GM12878 (cell line): ENCODE measurements around the gene CYBC1. TPM values are rescaled to one million over a fixed set of nuclear protein-coding genes. Genes with fewer than 3 reads are reported as not detected.

ENCODE experiments used
- ATAC-seq: fragments of 200-7000 bp; cut with Tn5 transposase; 3 replicates; pipeline ENCODE4 v1.9.1; 2020; ENCODE audit warnings: mild to moderate bottlenecking, moderate library complexity
- BruUV-seq: library from RNA; stranded (reverse); fragments of 400-500 nt; replicated peaks from 2 replicates; lab custom pipeline; 2021; lab: Mats Ljungman, UMichigan
- CTCF ChIA-PET: fragments of 300-600 bp; sonication (Branson Sonifier 250); formaldehyde crosslinking; extraction: SDS; loops from one replicate; lab custom pipeline; 2021; ENCODE audit warnings: inconsistent platforms; lab: Yijun Ruan, JAX
- POLR2A ChIA-PET: fragments of 350-600 bp; formaldehyde crosslinking; extraction: SDS; loops from one replicate; lab custom pipeline; 2021; ENCODE audit warnings: inconsistent platforms; lab: Charles Lee
- RAD21 ChIA-PET: fragments of 300-600 bp; sonication (Branson Sonifier 250); formaldehyde crosslinking; loops from one replicate; lab custom pipeline; 2023; ENCODE audit warnings: antibody characterized with exemption; ENCODE audit not compliant: unreplicated experiment; lab: Charles Lee
- SMC1A ChIA-PET: fragments of 300-600 bp; sonication (Branson Sonifier 250); formaldehyde crosslinking; loops from one replicate; lab custom pipeline; 2023; ENCODE audit not compliant: unreplicated experiment, uncharacterized antibody; lab: Charles Lee
- DNase-seq: peaks from one replicate; pipeline ENCODE4 v3.0.0-alpha.2; 2011; ENCODE audit warnings: low read depth, low spot score
- FAIRE-seq: peaks from 3 replicates; lab custom pipeline; 2011; peaks lifted over from hg19 to GRCh38; lab: Jason Lieb, UNC
- H2AFZ ChIP-seq: 2 replicates; pipeline ENCODE4 v1.6.0; 2011; ENCODE audit warnings: low read depth, low read length, control low read depth; ENCODE audit not compliant: control insufficient read depth
- H3K27ac ChIP-seq: 2 replicates; pipeline ENCODE4 v1.5.1; 2011; ENCODE audit warnings: control low read depth; ENCODE audit not compliant: control insufficient read depth, insufficient read depth
- H3K27me3 ChIP-seq, 2 experiments: replicated peaks in 1 of 2; 2 replicates each; pipeline versions ENCODE4 v1.6.0 to v1.6.1; 2011; ENCODE audit warnings: low read length in 1 of 2; ENCODE audit not compliant: control insufficient read depth in 2 of 2, insufficient read depth in 2 of 2
- H3K36me3 ChIP-seq, 2 experiments: 2 replicates each; pipeline ENCODE4 v1.5.1; 2011; ENCODE audit warnings: low read length in 1 of 2; ENCODE audit not compliant: control insufficient read depth in 2 of 2, insufficient read depth in 2 of 2
- H3K4me1 ChIP-seq: 2 replicates; pipeline ENCODE4 v1.6.1; 2011; ENCODE audit warnings: mild to moderate bottlenecking, low read length, moderate library complexity, mixed read lengths; ENCODE audit not compliant: control insufficient read depth, insufficient read depth
- H3K4me2 ChIP-seq: 2 replicates; pipeline ENCODE4 v1.6.0; 2011; ENCODE audit warnings: control low read depth; ENCODE audit not compliant: control insufficient read depth, insufficient read depth
- H3K4me3 ChIP-seq: fragments of 200-600 bp; sonication (generic); 2 replicates; pipeline ENCODE4 v1.5.1; 2016
- H3K79me2 ChIP-seq: 2 replicates; pipeline ENCODE4 v1.6.0; 2011; ENCODE audit warnings: low read length; ENCODE audit not compliant: control insufficient read depth, insufficient read depth
- H3K9ac ChIP-seq: 2 replicates; pipeline ENCODE4 v1.8.0; 2011; ENCODE audit warnings: low read length, control low read depth, mixed read lengths; ENCODE audit not compliant: control insufficient read depth, insufficient read depth
- H3K9me3 ChIP-seq: replicated peaks from 3 replicates; pipeline ENCODE4 v1.5.1; 2011; ENCODE audit warnings: mild to moderate bottlenecking, low read length; ENCODE audit not compliant: control insufficient read depth, insufficient read depth
- H4K20me1 ChIP-seq: 2 replicates; pipeline ENCODE4 v1.6.0; 2011; ENCODE audit not compliant: control insufficient read depth, insufficient read depth
- CEBPB ChIP-seq, 2 experiments: fragments of 150-350 bp in 1 of 2; IDR thresholded peaks; 2 replicates each; pipeline ENCODE4 v1.6.1; 2012 to 2014; ENCODE audit warnings: low read depth in 2 of 2, low read length in 2 of 2, borderline replicate concordance in 1 of 2, inconsistent platforms in 1 of 2
- HCFC1 ChIP-seq: fragments of 150-350 bp; IDR thresholded peaks from 2 replicates; pipeline ENCODE4 v1.6.1; 2014; ENCODE audit warnings: low read length
- IRF4 ChIP-seq: IDR thresholded peaks from 2 replicates; pipeline ENCODE4 v1.6.1; 2011; ENCODE audit warnings: low read depth, low read length
- NRF1 ChIP-seq: conservative IDR thresholded peaks from 2 replicates; pipeline ENCODE4 v1.6.1; 2011; ENCODE audit warnings: mild to moderate bottlenecking, low read depth, low read length, improper control_type of control experiment
- USF2 ChIP-seq: IDR thresholded peaks from 2 replicates; pipeline ENCODE4 v1.6.1; 2011; ENCODE audit warnings: low read depth, low read length, improper control_type of control experiment, borderline replicate concordance
- ZBTB4 ChIP-seq: fragments of 450-650 bp; formaldehyde crosslinking; IDR thresholded peaks from 2 replicates; pipeline ENCODE4 v1.4.0; 2022; ENCODE audit warnings: mild to moderate bottlenecking, moderate library complexity
- ZZZ3 ChIP-seq: IDR thresholded peaks from 2 replicates; pipeline ENCODE4 v1.6.1; 2011; ENCODE audit warnings: low read depth; ENCODE audit not compliant: control insufficient read depth, insufficient read length
- whole genome bisulfite sequencing: methylation state at CpG from one replicate; pipeline ENCODE4 v1.1.6; 2016; ENCODE audit warnings: low lambda C conversion rate; ENCODE audit not compliant: insufficient replicate concordance, insufficient coverage; ENCODE audit errors: missing lambda C conversion rate; 5-methylcytosine and 5-hydroxymethylcytosine counted together
- in situ Hi-C: fragments of 300-500 bp; cut with MboI; formaldehyde crosslinking; loops from 9 replicates; pipeline ENCODE4 v1.14.3; 2018; ENCODE audit warnings: mixed read lengths
- intact Hi-C: fragments of 100-400 bp; cut with micrococcal nuclease; formaldehyde crosslinking; loops from one replicate; pipeline ENCODE4 v1.14.2; 2022; ENCODE audit not compliant: unreplicated experiment
- polyA plus RNA-seq, 11 experiments: library from polyadenylated mRNA; depleted of rRNA in 4 of 11; unstranded in 6 of 11; stranded (reverse) in 5 of 11; fragments of >200 nt; fragmentation: Nextera tagmentation in 4 of 11; fragmentation: Illumina TruSeq in 1 of 11; extraction: Ambion mirVana in 4 of 11; extraction: Trizol in 1 of 11; gene quantifications; 1 replicate in 1 of 11; 2 replicates in 10 of 11; pipeline versions ENCODE4 v1.2.1 to v1.2.3, GENCODE V29; 2011 to 2016; ENCODE audit warnings: inconsistent platforms in 2 of 11, missing spikeins in 2 of 11, low read depth in 1 of 11
- total RNA-seq, 4 experiments: library from RNA; depleted of rRNA in 3 of 4; stranded (reverse); fragments of >200 nt in 3 of 4; fragmentation: Illumina TruSeq in 1 of 4; extraction: Trizol in 1 of 4; gene quantifications; 2 replicates each; pipeline versions ENCODE4 v1.2.1 to v1.2.3, GENCODE V29; 2013 to 2021

Gene CYBC1
- total and polyA plus RNA-seq, 10 of the 15 experiments (the other 5 are each of a cell fraction or from before 2014, with no cell fraction given), result 4.2 to 162 (median 133) TPM

- Histone ChIP-seq H3K36me3 (peaks cover 13 to 41% of the 10 kb centered on the region in 2 experiments), H2AFZ (no peak overlapping the region), H3K27ac (no peak overlapping the region), H4K20me1 (no peaks in the 10 kb centered on the region; the same call in 1 of the 2 replicates), H3K79me2 (no peaks in the 10 kb centered on the region), H3K9me3 (no peaks in the 10 kb centered on the region), H3K4me2 (no peak overlapping the region), H3K27me3 (no peaks in the 10 kb centered on the region), H3K4me1 (no peaks in the 10 kb centered on the region), H3K9ac (no peak overlapping the region), H3K4me3 (no peak overlapping the region)
- ChIA-PET SMC1A (no interaction called here), POLR2A (interaction anchor here (0.6 kb wide), 1 partner anchor 12 kb away, joined by 6 read pairs; no protein-coding TSS in a partner anchor), CTCF (no interaction called here), RAD21 (no interaction called here)
- WGBS, result 94% methylated on average over 7 of the region's 7 CpGs
- in situ Hi-C loops (no loop called here), intact Hi-C loops (no loop called here)
- BruUV-seq, result no TSS peak
- TF ChIP-seq ZZZ3 (no peak), IRF4 (no peak), ZBTB4 (CRISPR knock-in tag) (no peak), CEBPB (IDR thresholded peaks at IDR 0.05; ENCODE audit: borderline replicate concordance in 1 of 2, low read depth in 2 of 2, low read length in 2 of 2) (no peak), HCFC1 (no peak), NRF1 (no peak), USF2 (no peak)
- DNase-seq, result no peak
- no peak for FAIRE-seq
- ATAC-seq, result no peak
Observed at GRCh38 chr17:82468692-82469091, 18.1 kb upstream of the CYBC1 start.
